Measurements from ENCODE around the gene PBOV1. TPM values are rescaled to one million over a fixed set of nuclear protein-coding genes. Genes with fewer than 3 reads are reported as not detected.
A peak's percentile ranks its signal among the peaks of the same experiment; 100 is the strongest.

Gene PBOV1
- polyA plus RNA-seq (2013, experiment 1 of 2; ENCODE audit: insufficient read length), result not detected
- polyA plus RNA-seq (2013, experiment 2 of 2; ENCODE audit: insufficient read length), result not detected

DNA sequence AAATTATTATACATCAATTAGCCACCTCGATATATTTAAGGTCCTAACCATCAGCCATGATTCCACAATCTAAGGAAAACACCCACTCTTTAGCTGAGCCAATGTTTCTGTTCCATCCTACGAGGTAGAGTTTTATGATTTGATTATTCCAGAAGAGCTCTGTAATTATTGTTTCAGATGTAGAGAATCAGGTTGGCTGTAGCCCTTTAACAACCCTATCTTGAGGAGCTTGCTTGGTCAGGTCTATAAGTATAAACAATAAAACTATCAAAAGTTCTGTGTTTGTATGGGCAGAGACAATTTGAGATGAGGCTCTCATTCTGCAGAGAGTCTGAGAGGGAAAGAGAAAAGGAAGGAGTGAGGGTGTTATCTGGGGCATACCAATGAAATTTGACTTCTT, at the start of gene PBOV1:
Gene PBOV1 (minus strand): TSS at position 43 of the 400 bp plus-strand sequence. CDS start 96 bp downstream, outside the sequence.
- DNase-seq, result no peak

DNA sequence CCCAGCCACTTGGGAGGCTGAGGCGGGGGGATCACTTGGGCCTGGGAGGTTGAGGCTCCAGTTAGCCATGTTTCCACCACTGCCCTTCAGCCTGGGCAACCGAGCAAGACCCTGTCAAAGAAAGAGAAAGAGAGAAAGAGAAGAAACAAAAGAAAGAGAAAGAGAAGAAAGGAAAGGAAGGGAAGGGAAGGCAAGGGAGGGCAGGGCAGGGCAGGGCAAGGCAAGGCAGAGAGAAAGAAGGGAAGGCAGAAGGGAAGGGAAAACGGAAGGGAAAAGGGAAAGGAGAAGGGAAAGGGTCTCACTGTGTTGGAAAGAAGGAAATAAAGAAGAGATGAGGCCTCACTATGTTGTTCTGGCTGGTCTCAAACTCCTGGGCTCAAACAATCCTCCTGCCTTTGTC, 47.8 kb upstream of the PBOV1 start:
- DNase-seq, result no peak

DNA sequence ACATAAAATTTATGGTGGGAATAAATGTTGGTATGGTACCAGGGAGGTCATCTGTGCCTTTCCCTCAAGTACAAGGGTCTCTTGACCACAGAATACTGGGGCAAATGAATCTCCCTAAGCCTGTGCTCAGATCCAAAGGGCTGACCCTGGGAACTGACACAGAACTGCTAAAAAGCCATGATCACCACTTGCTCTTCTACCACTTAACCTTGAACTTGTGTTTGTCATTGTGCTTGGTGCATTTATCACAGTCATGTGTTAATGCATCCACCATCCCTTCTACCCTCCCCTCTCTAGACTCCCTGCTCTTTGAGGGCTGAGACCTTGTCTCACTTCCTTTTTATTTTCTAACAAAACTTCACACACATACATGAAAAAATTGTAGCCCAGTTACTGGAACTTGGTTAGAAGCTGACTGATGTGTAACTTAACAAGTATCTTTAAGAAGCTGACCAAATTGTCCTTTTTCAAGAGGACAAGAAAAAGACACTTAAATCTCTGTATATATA, 46.1 kb upstream of the PBOV1 start:
- DNase-seq, result no peak

DNA sequence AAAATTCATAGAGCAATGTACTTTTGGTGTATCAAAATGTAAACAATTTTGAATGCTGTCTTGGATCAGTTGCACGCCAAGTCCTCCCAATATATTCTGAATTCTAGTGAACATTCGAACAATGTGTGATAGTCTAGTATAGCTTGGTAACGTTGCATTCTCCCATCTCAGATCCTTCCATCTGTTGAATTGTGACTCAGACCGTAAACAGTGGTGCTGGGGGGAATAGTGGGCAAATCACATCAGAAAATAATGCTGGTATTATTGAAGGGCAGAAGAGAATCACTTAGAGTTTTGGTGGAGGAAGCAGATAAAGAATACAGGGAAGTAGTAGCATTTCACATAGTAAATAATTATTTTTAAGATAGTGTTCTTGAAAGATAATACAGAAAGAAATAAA, 45.7 kb upstream of the PBOV1 start:
- DNase-seq, result no peak

DNA sequence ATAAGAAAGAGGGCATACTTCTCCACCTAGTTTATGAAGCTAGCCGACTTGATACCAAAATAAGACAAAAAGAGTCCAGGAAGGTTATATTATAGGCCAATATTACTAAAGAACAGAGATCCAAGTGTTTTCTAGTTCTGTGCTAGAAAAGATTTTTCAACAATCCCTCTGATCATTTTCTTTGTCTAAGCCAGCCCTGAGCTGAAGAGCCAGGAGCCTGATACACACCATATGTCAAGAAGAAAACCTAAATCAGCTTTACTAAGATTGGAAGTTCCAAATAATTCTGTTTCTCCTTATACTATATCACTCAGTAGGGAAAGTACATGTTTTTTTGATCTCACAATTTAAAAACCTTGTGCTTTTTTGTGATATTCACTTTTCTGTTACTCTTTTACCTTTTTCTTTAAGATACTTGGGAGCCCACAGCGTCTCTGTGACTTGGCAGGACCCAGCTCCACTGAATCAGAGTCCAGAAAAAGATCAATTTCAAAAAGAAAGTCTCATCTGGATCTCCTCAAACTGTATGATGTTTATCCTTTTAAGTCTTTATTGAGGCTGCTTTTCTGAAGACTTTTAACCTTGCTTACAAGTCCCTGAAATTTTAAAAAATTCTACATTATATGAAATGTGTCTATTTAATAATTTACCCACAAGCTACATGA, 43.0 kb upstream of the PBOV1 start:
- no peak for DNase-seq

DNA sequence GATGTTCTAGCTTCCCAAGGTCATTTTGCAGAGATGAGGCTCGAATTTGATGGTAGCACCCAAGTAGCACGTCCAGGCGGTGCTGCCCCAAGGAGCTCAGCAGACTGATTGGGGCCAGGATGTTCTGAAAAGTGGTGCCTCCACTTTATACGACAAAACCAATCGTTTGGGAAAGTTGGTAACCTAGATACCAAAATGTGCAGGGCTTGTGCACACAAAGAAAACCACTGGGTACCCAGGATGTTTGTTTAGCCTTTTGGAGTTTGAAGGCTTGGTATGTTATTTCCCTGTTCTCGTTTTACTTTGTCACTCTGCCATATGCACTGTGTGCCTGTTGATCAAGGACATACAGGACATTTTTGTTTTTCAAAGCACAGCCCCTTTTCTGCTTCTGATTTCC, 40.7 kb upstream of the PBOV1 start:
- no peak for DNase-seq

DNA sequence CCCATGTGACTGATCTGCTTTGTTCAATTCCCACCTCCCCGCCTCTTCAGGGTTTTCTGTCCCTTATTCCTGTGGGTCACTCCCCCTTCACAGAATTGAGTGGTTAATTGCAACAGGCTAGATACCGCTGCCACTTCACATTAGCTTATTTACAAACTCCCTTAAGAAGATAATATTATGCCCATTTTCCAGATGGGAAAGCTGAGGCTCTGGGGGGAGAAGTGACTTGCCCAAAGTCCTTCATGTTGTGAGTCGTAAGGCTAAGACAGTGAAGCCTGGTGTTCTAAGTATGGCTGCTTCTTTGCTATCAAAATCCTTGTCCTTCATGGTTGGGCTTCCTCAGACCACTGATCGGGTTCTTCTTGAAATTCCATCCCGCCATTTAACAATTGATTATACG, 39.9 kb upstream of the PBOV1 start:
- no peak for DNase-seq

DNA sequence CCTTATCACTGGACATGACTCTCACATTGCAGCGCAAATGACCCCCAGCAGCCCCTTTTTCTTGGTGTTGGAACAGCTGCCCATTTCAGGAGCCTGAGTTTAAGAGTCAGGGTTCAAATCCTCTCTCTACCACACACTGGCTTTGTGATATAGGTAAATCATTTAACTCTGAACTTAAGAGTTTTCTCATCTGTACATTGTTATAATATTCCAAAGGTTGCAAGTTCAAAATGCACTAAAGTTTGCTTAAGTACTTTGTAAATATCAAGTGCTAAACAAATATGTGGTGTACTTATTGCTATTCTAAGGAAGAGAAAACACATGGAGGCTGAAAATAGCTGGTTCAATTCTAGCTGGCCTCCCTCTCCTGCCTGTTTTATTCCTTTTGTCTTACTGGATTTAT, 39.3 kb upstream of the PBOV1 start:
- no peak for DNase-seq

DNA sequence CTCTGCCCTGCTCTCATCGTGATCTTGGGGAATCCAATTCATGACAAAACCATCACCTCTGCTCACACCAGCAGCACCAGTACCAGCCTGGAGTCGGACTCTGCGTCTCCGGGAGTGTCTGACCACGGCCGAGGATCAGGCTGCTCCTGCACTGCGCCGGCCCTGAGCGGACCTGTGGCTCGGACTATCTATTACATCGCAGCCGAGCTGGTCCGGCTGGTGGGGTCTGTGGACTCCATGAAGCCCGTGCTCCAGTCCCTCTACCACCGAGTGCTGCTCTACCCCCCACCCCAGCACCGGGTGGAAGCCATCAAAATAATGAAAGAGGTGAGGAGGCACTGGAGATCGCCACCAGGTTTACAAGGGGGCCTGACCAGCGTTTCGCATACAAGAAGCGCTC, 37.2 kb upstream of the PBOV1 start:
- no peak for DNase-seq

DNA sequence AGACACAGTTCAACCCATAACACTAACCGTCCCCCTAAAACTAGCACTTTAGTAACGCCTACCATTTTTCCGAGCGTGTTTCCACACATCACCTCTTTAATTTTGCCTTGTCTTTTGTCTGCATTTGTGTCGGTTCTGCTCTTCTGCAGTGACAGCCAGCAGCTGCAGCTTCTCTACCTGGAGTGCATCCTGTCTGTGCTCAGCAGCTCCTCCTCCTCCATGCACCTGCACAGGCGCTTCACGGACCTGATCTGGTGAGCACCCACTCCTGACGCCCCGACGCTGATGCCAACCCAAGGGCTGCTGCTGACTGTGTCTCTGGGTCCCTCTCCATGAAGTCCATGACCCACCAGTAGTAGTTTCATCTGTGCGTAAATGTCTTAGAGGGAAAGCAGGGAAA, 35.4 kb upstream of the PBOV1 start:
- DNase-seq, result no peak

DNA sequence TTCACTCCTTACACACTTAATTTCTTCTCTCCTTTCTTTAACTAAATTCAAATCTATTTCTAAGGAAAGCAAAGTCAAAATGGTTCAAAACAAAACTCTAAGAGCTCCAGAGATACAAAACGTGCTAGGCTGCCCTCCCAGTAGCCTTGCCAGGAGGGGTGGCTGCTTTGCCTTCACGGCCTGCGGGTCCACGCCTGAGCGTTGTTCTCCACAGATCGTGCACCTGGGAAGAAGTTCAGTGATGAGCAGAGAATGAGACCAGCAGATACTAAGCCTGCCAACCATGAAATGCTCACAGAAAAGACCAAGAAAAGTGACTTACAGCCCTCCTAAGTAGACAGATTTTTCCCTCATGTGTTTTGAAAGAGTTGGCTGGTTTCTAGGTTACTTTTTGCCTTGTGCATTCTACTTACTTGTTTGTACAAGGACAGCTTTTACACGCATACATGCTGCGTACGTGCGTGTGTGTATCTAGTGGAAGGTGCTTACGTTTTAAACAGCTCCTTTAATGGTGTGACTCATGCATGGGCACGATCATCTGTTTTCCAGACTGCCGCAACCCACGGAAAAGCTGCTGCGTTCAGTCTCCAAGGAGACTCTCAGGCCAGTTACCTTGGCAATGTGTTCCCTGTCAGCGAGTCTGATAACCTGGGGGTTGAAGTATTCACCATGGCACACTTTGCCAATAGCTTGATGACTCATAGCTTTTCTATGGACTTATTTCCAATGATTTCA, 32.4 kb upstream of the PBOV1 start:
- peak; percentile 48 for DNase-seq

DNA sequence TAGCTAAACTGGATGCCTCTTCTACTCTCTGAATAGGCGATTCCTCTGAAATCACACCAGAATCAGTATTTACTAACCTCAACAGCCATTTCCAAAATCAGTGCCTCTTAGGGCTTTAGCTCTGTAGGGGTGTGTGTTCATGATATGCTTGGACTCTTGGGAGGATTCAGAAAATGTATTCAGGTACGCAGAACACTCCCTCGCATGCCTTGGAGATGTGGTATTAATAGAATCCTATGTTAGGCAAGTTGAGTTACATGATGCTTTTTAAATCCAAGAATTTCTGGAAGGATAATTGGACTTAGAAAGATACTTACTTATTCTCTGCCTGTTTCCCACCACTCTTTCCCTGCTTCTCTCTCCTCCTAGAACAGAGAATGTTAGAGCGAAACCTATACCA, 31.8 kb upstream of the PBOV1 start:
- no peak for DNase-seq

DNA sequence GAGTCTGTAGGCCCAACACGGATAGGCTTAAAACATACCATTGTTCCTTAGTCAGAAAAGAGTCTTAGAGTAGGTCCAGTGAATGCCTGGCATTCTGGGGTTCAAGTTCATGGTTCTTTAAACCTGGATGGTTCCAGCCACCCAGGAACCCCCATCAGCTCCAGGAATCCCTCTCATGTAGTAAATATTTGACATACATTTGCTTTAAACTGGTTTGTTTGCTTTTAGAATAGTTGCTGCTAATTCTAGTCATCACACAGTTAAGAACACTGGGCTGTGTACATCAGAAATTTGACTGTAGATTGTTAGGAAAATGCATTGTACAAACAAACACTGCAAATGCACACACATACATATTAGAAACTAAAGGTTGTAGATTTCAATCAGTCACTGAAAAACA, 30.6 kb upstream of the PBOV1 start:
- no peak for DNase-seq

DNA sequence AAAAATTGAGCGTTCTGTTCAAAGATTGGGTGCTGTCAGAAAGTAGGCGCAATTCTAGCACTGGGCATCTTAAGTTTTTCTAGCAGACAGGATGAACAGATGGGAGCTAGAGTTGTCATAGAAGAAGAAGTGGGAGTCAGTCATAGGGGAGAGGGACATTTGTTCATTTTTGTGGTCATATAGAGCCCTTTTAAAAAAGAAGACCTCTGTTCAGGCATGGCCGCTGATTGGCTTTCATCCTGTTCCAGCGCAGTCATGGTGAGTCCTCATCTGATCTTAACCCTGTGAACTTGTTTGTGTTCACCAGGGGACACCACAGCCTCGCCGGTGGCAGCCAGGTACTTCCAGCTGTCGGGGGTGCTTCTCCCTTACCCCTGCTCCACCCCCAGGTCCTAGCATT, 29.7 kb upstream of the PBOV1 start:
- no peak for DNase-seq

DNA sequence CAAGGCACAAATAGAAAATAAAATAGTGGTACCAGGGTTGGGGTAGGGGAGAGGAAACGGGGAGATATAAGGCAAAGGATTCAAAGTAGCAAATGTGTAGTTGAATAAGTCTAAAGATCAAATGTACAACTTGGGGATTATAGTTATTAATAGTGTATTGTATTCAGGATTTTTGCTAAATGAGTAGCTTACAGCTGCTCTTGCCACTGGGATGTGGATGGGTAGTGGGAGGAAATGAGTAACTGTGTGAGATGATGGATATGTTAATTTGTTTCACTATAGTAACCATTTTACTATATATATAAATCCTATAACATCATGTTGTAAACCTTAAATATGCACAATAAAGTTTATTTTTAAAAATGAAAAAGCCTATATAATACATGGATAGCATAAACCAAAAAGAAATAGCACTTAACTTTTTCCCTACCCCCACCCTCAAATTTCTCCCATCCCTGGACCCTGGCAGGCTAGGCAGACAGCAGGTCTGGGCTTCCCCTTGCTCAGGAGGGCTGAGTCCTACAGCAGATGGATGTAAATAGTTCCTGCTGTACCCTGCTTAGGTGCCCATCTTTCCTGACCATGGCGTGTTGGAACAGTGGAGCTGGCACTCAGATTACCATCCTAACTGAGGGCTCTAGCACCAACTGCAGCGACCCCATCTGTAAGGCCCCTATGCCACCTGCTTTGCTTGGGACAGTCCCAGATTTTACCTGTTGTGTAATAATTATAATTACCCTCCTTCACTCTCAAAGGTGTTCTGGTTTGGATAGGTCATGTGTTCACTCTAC, 28.6 kb upstream of the PBOV1 start:
- no peak for DNase-seq

DNA sequence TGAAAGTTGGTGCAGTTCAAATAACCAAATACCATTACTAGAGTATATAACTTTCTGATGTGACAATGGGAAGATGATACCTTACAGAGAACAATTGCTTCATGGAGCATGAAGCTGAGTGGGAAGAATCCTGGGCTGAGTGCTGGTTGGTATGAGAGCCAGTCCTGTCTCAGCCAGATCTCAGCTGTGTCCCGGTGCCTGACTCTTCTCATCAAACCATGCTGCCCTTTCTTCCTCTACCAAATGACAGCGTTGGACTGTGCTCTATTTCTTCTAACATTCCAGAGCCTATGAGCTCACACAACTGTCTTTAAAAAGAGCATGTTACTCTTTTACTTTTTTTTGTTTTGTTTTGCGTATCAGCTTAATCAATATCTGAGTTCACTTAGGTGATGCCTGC, 27.5 kb upstream of the PBOV1 start:
- DNase-seq, result peak; percentile 5

DNA sequence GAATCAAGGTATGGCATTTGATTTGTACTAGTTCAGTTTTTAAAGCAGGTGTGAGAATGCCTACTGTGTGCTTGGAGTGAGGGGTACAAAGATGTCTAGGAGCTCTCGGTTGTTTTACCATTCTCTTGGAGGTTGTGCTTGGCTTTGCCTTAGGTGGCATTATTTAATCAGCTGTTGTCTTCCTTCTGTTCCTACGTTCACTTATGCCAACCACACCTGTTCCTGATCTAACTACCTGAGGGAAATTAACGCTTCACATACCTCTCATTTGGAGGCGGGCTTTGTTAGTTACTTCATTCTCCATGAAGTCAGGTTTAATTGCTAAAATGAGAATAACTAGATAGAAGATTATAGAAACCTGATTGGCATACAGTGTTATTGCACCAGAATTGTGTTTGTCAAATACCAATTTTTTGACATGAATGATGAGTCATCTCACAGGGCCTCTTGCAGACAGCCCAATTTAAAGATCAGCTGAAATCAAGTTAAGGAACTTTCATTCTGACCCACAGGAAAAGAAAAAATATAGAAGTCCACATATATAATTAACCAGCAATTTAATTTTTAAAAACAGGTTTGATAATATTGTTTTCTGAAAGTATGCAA, 24.8 kb upstream of the PBOV1 start:
- DNase-seq, result no peak

DNA sequence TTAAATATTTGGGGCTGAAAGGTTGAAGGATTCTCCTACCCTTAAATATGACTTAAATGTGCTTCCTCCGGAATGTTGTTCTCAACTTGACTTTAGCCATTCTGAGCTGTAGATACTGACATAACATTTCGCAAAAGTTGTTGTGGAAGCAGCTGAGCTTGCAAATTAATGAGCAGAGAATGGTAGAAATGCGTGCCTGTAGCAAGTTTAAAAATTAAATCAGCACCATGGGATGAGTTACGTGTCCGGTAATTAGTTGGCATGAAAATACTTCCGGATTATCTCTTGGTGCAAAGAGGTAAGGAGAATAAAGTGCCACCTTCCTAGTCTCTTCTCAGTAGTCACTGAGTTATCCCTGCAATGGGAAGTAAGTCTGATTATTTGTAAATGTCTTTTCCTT, 23.6 kb upstream of the PBOV1 start:
- DNase-seq, result no peak

DNA sequence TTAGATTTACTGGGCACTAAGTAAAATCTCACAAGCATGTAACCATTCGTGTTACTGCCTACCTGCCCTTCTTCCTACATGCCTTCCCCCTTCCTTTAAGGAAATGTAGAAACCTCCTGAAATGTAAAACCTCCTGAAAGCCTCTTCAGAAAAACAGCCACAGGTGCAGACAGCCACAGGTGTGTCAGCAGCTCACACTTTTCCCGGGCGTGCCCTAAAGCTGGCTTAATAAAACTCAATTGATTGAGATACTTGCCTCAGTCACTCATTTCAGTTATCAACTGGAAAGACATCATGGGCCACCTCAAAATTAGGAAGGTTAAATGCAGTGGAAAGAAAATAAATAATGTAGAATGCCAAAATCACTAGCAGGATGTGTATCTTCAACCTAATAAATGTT, 23.1 kb upstream of the PBOV1 start:
- no peak for DNase-seq

DNA sequence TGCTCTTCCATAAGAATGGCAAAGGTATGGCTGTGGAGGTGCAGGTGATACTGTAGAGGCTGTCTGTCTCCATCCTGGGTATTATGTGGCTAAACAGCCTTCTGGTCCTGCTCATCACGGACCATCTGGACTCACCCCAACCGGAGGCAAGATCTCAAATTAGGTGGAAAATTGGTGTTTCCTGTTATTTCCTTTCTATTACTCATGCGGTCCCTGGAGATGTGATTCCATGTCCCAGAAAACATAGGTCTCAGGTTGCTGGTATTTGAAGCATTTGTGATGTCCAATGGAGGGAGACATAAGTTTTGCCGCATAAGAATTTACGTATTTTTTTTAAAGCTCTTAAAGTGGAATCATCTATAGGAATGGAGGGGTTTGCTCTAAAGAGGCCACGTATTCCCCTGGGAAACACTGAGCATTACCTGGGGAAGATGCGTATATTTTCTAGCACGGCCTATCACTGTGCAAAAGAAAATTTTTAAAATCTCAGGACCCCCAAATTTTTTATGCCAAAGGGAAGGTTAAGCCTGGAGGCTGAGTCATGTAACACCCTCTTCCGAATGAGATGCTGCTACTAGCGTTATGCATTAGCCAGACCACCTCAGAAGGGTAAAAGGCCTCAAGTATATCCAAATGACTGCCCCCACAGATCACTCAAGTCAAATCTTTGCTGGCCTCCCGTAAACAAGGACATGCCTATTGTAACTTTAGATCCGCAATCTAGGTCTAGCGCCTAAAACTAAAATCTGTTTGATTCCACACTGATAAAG, 22.4 kb upstream of the PBOV1 start:
- DNase-seq, result peak; percentile 75

DNA sequence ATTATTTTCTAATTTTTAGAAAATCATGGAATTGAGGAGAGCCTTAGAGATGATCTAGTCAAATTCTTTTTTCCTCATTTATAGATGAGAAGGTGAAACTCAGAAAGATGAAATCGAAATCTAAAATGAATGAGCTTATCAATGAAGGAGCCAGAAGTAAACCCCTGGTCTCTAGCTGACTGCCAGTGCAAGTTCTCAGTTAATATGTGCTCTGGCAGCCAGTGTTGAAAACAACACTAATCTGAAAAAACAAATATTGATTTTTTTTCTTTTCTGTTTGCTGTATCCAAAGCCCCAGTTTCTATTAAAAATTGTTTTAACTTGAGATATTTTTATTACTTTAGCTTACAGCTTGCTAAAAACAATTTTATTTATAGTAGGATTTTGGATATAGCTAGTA, 21.5 kb upstream of the PBOV1 start:
- DNase-seq, result no peak

DNA sequence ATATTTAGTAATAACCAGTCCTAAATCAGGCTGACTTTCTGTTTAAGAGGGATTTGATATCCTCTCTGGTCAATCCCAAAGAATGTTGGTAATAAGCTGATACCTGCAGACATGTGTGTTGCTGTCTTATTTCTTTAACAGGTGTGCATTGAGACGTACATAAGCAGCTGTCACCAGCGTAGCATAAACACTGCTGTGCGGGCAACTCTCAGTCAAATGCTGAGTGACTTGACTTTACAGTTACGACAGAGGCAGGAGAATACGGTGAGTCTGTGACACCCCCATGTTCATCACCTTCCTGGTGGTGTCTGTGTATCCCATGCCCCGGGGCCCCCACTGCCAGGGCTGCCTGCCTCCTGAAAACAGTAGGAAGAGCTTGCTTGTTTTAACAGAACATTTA, 20.1 kb upstream of the PBOV1 start:
- DNase-seq, result no peak

Measured in fibroblast of skin of back (primary cell).